WTC11 (cell line): ENCODE measurements around the gene BANK1. TPM values are rescaled to one million over a fixed set of nuclear protein-coding genes. Genes with fewer than 3 reads are reported as not detected.

ENCODE experiments used
- ATAC-seq: fragments of 200-7000 bp; cut with Tn5 transposase; 2 replicates; pipeline ENCODE4 v1.10.0; 2021; ENCODE audit warnings: mild to moderate bottlenecking, moderate library complexity
- CTCF ChIA-PET: fragments of 300-600 bp; sonication (Branson Sonifier 250); formaldehyde crosslinking; loops from one replicate; lab custom pipeline; 2021; ENCODE audit warnings: antibody characterized with exemption; lab: Charles Lee
- POLR2A ChIA-PET: fragments of 350-600 bp; sonication (Branson Sonifier 250); formaldehyde crosslinking; loops from one replicate; lab custom pipeline; 2021; ENCODE audit warnings: antibody characterized with exemption; lab: Charles Lee
- DNase-seq: peaks from one replicate; pipeline ENCODE4 v3.0.0; 2021; ENCODE audit warnings: low spot score
- H3K27ac Mint-ChIP-seq: 2 replicates; pipeline ENCODE4 v1.8.0; 2021; ENCODE audit warnings: mixed read lengths
- H3K27me3 Mint-ChIP-seq: 2 replicates; pipeline ENCODE4 v1.8.0; 2021; ENCODE audit warnings: low read depth, mild to moderate bottlenecking, moderate library complexity, mixed read lengths
- H3K36me3 Mint-ChIP-seq: 2 replicates; pipeline ENCODE4 v1.8.0; 2021; ENCODE audit warnings: mixed read lengths
- H3K4me1 Mint-ChIP-seq: 2 replicates; pipeline ENCODE4 v1.8.0; 2022; ENCODE audit warnings: mixed read lengths
- H3K4me3 Mint-ChIP-seq: 2 replicates; pipeline ENCODE4 v1.8.0; 2021; ENCODE audit warnings: mild to moderate bottlenecking, moderate library complexity, mixed read lengths
- H3K9me3 Mint-ChIP-seq: 2 replicates; pipeline ENCODE4 v1.8.0; 2021; ENCODE audit warnings: mixed read lengths
- ELF4 ChIP-seq: sonication (generic); formaldehyde crosslinking; IDR thresholded peaks from 2 replicates; pipeline ENCODE4 v1.8.1; 2022; ENCODE audit warnings: low read depth, mild to moderate bottlenecking, moderate library complexity, missing genetic modification reagents
- IRF2 ChIP-seq: sonication (generic); formaldehyde crosslinking; IDR thresholded peaks from 2 replicates; pipeline ENCODE4 v1.8.0; 2022; ENCODE audit warnings: low read depth, missing genetic modification reagents, borderline replicate concordance
- KAT7 ChIP-seq: sonication (generic); formaldehyde crosslinking; IDR thresholded peaks from 2 replicates; pipeline ENCODE4 v1.8.1; 2023; ENCODE audit warnings: missing genetic modification reagents, mild to moderate bottlenecking, borderline replicate concordance
- MXD4 ChIP-seq: fragments of 250-450 bp; sonication (Bioruptor Pico); IDR thresholded peaks from 2 replicates; pipeline ENCODE4 v1.8.0; 2021; ENCODE audit warnings: mild to moderate bottlenecking, moderate library complexity, borderline replicate concordance
- MYBL2 ChIP-seq: sonication (generic); formaldehyde crosslinking; IDR thresholded peaks from 2 replicates; pipeline ENCODE4 v1.8.1; 2023; ENCODE audit warnings: mild to moderate bottlenecking, moderate library complexity, missing genetic modification reagents
- RORB ChIP-seq: fragments of 250-450 bp; sonication (Bioruptor Pico); IDR thresholded peaks from 2 replicates; pipeline ENCODE4 v1.9.0; 2021; ENCODE audit warnings: mild to moderate bottlenecking
- SOX15 ChIP-seq: fragments of 250-450 bp; sonication (Bioruptor Pico); IDR thresholded peaks from 2 replicates; pipeline ENCODE4 v1.9.0; 2021; ENCODE audit warnings: mild to moderate bottlenecking
- TEAD1 ChIP-seq: sonication (generic); formaldehyde crosslinking; IDR thresholded peaks from 2 replicates; pipeline ENCODE4 v1.8.0; 2022; ENCODE audit warnings: mild to moderate bottlenecking, missing genetic modification reagents
- TP53 ChIP-seq: sonication (generic); formaldehyde crosslinking; IDR thresholded peaks from 2 replicates; pipeline ENCODE4 v1.8.1; 2023; ENCODE audit warnings: mild to moderate bottlenecking, missing genetic modification reagents
- ZNF138 ChIP-seq: sonication (generic); formaldehyde crosslinking; conservative IDR thresholded peaks from 2 replicates; pipeline ENCODE4 v1.8.1; 2022; ENCODE audit warnings: mild to moderate bottlenecking, moderate library complexity, missing genetic modification reagents
- total RNA-seq: library from RNA; stranded (reverse); gene quantifications from 3 replicates; pipeline ENCODE4 v1.2.3, GENCODE V29; 2021
- TF ChIP-seq, protein P1 (sequence below): sonication (generic); formaldehyde crosslinking; IDR thresholded peaks from 2 replicates; pipeline ENCODE4 v1.8.1; 2023; ENCODE audit warnings: mild to moderate bottlenecking, moderate library complexity, missing genetic modification reagents
- TF ChIP-seq, protein P2 (sequence below): sonication (generic); formaldehyde crosslinking; conservative IDR thresholded peaks from 2 replicates; pipeline ENCODE4 v1.8.1; 2023; ENCODE audit warnings: mild to moderate bottlenecking, low read depth, missing genetic modification reagents, moderate library complexity
- TF ChIP-seq, protein P3 (sequence below): fragments of 250-450 bp; sonication (Bioruptor Pico); IDR thresholded peaks from 2 replicates; pipeline ENCODE4 v1.9.0; 2021; ENCODE audit warnings: mild to moderate bottlenecking
- TF ChIP-seq, protein P4 (sequence below): sonication (generic); formaldehyde crosslinking; IDR thresholded peaks from 2 replicates; pipeline ENCODE4 v1.8.1; 2022; ENCODE audit warnings: missing genetic modification reagents, borderline replicate concordance
- TF ChIP-seq, protein P5 (sequence below): sonication (generic); formaldehyde crosslinking; IDR thresholded peaks from 2 replicates; pipeline ENCODE4 v1.8.1; 2023; ENCODE audit warnings: mild to moderate bottlenecking, missing genetic modification reagents, moderate library complexity
- TF ChIP-seq, protein P6 (sequence below): fragments of 250-450 bp; sonication (Bioruptor Pico); IDR thresholded peaks from 2 replicates; pipeline ENCODE4 v1.8.0; 2021; ENCODE audit warnings: mild to moderate bottlenecking

The BANK1 gene
- total RNA-seq, 1 experiment from 2014 or later, result 0.68 TPM

DNA sequence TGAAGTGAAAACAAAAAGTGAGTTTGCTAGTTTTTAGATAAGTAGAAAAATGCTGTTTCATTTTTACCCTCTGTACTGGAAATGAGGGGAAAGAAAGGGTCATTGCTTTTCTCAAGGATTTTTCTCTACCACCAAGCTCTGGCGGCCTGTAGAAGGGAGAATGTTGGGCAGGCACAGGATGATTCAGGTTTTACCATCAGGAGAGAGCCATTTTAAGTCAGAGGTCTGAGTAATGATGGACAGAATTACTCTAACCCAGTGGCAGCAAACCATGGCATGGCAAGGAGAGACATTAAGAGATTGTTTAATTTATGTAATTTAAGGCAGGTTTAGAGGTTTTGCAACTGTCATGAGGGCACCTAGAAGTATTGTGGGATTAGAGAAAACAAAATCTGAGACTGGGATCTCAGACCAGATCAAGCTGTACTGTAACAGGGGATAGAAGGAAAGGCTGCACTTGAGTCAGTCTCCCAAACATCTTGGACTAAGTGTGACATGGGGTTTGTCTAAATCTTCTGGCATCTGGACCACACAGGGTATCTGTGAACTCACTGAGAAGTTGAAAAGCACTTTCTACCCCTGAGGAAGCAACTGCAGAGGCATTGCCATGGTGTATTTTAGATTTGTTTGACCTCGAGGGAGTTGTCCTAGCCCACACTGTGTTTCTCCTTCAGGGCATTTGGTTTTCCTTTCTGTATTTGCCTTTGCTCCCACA is 81.6 kb downstream of the BANK1 start:
- Mint-ChIP-seq H3K27me3 (no peaks in the 10 kb centered on the region), H3K27ac (no peak overlapping the region), H3K4me1 (peaks cover 9% of the 10 kb centered on the region), H3K4me3 (no peak overlapping the region), H3K9me3 (no peaks in the 10 kb centered on the region), H3K36me3 (no peaks in the 10 kb centered on the region)
- POLR2A ChIA-PET, result no interaction called here
- no peak for DNase-seq
- ATAC-seq, result no peak
- TF ChIP-seq ELF4 (CRISPR knock-in tag), result no peak
- TF ChIP-seq SOX15 (CRISPR knock-in tag), result no peak
- TF ChIP-seq, protein P1, sequence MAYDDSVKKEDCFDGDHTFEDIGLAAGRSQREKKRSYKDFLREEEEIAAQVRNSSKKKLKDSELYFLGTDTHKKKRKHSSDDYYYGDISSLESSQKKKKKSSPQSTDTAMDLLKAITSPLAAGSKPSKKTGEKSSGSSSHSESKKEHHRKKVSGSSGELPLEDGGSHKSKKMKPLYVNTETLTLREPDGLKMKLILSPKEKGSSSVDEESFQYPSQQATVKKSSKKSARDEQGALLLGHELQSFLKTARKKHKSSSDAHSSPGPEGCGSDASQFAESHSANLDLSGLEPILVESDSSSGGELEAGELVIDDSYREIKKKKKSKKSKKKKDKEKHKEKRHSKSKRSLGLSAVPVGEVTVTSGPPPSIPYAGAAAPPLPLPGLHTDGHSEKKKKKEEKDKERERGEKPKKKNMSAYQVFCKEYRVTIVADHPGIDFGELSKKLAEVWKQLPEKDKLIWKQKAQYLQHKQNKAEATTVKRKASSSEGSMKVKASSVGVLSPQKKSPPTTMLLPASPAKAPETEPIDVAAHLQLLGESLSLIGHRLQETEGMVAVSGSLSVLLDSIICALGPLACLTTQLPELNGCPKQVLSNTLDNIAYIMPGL, result no peak
- no peak for TF ChIP-seq KAT7
- no peak for TF ChIP-seq RORB (CRISPR knock-in tag)
- TF ChIP-seq TEAD1, result no peak
- no peak for TF ChIP-seq ZNF138 (CRISPR knock-in tag)
- TF ChIP-seq, protein P2, sequence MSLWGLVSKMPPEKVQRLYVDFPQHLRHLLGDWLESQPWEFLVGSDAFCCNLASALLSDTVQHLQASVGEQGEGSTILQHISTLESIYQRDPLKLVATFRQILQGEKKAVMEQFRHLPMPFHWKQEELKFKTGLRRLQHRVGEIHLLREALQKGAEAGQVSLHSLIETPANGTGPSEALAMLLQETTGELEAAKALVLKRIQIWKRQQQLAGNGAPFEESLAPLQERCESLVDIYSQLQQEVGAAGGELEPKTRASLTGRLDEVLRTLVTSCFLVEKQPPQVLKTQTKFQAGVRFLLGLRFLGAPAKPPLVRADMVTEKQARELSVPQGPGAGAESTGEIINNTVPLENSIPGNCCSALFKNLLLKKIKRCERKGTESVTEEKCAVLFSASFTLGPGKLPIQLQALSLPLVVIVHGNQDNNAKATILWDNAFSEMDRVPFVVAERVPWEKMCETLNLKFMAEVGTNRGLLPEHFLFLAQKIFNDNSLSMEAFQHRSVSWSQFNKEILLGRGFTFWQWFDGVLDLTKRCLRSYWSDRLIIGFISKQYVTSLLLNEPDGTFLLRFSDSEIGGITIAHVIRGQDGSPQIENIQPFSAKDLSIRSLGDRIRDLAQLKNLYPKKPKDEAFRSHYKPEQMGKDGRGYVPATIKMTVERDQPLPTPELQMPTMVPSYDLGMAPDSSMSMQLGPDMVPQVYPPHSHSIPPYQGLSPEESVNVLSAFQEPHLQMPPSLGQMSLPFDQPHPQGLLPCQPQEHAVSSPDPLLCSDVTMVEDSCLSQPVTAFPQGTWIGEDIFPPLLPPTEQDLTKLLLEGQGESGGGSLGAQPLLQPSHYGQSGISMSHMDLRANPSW, result no peak
- TF ChIP-seq, protein P3, sequence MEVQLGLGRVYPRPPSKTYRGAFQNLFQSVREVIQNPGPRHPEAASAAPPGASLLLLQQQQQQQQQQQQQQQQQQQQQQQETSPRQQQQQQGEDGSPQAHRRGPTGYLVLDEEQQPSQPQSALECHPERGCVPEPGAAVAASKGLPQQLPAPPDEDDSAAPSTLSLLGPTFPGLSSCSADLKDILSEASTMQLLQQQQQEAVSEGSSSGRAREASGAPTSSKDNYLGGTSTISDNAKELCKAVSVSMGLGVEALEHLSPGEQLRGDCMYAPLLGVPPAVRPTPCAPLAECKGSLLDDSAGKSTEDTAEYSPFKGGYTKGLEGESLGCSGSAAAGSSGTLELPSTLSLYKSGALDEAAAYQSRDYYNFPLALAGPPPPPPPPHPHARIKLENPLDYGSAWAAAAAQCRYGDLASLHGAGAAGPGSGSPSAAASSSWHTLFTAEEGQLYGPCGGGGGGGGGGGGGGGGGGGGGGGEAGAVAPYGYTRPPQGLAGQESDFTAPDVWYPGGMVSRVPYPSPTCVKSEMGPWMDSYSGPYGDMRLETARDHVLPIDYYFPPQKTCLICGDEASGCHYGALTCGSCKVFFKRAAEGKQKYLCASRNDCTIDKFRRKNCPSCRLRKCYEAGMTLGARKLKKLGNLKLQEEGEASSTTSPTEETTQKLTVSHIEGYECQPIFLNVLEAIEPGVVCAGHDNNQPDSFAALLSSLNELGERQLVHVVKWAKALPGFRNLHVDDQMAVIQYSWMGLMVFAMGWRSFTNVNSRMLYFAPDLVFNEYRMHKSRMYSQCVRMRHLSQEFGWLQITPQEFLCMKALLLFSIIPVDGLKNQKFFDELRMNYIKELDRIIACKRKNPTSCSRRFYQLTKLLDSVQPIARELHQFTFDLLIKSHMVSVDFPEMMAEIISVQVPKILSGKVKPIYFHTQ (CRISPR knock-in tag), result no peak
- no peak for TF ChIP-seq MXD4 (CRISPR knock-in tag)
- TF ChIP-seq TP53 (CRISPR knock-in tag), result no peak
- TF ChIP-seq, protein P4, sequence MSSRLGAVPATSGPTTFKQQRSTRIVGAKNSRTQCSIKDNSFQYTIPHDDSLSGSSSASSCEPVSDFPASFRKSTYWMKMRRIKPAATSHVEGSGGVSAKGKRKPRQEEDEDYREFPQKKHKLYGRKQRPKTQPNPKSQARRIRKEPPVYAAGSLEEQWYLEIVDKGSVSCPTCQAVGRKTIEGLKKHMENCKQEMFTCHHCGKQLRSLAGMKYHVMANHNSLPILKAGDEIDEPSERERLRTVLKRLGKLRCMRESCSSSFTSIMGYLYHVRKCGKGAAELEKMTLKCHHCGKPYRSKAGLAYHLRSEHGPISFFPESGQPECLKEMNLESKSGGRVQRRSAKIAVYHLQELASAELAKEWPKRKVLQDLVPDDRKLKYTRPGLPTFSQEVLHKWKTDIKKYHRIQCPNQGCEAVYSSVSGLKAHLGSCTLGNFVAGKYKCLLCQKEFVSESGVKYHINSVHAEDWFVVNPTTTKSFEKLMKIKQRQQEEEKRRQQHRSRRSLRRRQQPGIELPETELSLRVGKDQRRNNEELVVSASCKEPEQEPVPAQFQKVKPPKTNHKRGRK (CRISPR knock-in tag), result no peak
- TF ChIP-seq IRF2 (CRISPR knock-in tag), result no peak
- no peak for TF ChIP-seq MYBL2 (CRISPR knock-in tag)
- TF ChIP-seq, protein P5, sequence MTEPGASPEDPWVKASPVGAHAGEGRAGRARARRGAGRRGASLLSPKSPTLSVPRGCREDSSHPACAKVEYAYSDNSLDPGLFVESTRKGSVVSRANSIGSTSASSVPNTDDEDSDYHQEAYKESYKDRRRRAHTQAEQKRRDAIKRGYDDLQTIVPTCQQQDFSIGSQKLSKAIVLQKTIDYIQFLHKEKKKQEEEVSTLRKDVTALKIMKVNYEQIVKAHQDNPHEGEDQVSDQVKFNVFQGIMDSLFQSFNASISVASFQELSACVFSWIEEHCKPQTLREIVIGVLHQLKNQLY, result no peak
- TF ChIP-seq, protein P6, sequence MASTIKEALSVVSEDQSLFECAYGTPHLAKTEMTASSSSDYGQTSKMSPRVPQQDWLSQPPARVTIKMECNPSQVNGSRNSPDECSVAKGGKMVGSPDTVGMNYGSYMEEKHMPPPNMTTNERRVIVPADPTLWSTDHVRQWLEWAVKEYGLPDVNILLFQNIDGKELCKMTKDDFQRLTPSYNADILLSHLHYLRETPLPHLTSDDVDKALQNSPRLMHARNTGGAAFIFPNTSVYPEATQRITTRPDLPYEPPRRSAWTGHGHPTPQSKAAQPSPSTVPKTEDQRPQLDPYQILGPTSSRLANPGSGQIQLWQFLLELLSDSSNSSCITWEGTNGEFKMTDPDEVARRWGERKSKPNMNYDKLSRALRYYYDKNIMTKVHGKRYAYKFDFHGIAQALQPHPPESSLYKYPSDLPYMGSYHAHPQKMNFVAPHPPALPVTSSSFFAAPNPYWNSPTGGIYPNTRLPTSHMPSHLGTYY (CRISPR knock-in tag), result no peak
- CTCF ChIA-PET, result no interaction called here
